AG04449 (cell line): ENCODE results near the gene MANF.
A peak's percentile ranks its signal among the peaks of the same experiment; 100 is the strongest.
"Not testable (repeated sequence)": the region's sequence is repeated elsewhere in the genome, so short reads cannot be mapped to it uniquely, and the experiment has no call there.

Source experiments
- CTCF ChIA-PET: fragments of 350-600 bp; formaldehyde crosslinking; extraction: SDS; loops from one replicate; lab custom pipeline; 2021; ENCODE audit warnings: antibody characterized with exemption; lab: Yijun Ruan, JAX
- POLR2A ChIA-PET: fragments of 400-600, 350-600 bp; formaldehyde crosslinking; extraction: SDS; loops from one replicate; lab custom pipeline; 2020; ENCODE audit warnings: antibody characterized with exemption, inconsistent platforms; lab: Yijun Ruan, JAX
- DNase-seq: peaks from one replicate; pipeline ENCODE4 v3.0.0-alpha.2; 2010; ENCODE audit warnings: low read depth, low spot score
- H3K4me3 ChIP-seq: 2 replicates; pipeline ENCODE4 v1.5.1; 2011; ENCODE audit warnings: low read depth, mild to moderate bottlenecking, control low read depth, low read length
- CTCF ChIP-seq: IDR thresholded peaks from one replicate; pipeline ENCODE4 v1.5.1; 2011; ENCODE audit warnings: mild to moderate bottlenecking, moderate library complexity, low read length, control low read depth, inconsistent platforms; ENCODE audit not compliant: insufficient read depth; ENCODE audit errors: missing control alignments

MANF gene

GRCh38 chr3:51361746-51362145, 23.3 kb upstream of the MANF start:
- H3K4me3 ChIP-seq = no peak overlapping the region
- ChIA-PET POLR2A (no interaction called here), CTCF (interaction anchor here (1.0 to 3.0 kb wide), 4 partner anchors 9 to 389 kb away, joined by 3 to 11 read pairs (median 4); no protein-coding TSS in a partner anchor)
- no peak for TF ChIP-seq CTCF
- no peak for DNase-seq

GRCh38 chr3:51362476-51362875, 22.6 kb upstream of the MANF start:
- CTCF ChIA-PET = interaction anchor here (1.2 to 3.0 kb wide), 2 partner anchors 9 to 12 kb away, joined by 3 to 11 read pairs; no protein-coding TSS in a partner anchor
- no peak for TF ChIP-seq CTCF
- DNase-seq = no peak
- POLR2A ChIA-PET = no interaction called here
- H3K4me3 ChIP-seq = no peak overlapping the region

- H3K4me3 ChIP-seq, POLR2A ChIA-PET, DNase-seq: not testable (repeated sequence)
- CTCF ChIA-PET = interaction anchor here (1.3 to 15.6 kb wide), 4 partner anchors 99 to 753 kb away, joined by 3 to 284 read pairs (median 50); partner anchors contain the start of gene MAPKAPK3
Observed at GRCh38 chr3:51368276-51368675, 16.8 kb upstream of the MANF start.

- ChIA-PET POLR2A (interaction anchor here (1.0 kb wide), 1 partner anchor 13 kb away, joined by 4 read pairs; the partner anchor contains the start of gene MANF), CTCF (interaction anchor here (0.6 to 15.6 kb wide), 21 partner anchors 9 to 863 kb away, joined by 3 to 284 read pairs (median 5); partner anchors contain the start of gene MAPKAPK3)
- peak; percentile 29 for DNase-seq
- TF ChIP-seq CTCF = peak; percentile 70
- H3K4me3 ChIP-seq = no peak overlapping the region
Observed at GRCh38 chr3:51371943-51372557, 13.0 kb upstream of the MANF start.

- no peak for TF ChIP-seq CTCF
- CTCF ChIA-PET = interaction anchor here (1.4 to 15.6 kb wide), 6 partner anchors 9 to 759 kb away, joined by 3 to 284 read pairs (median 12); partner anchors contain the start of gene MAPKAPK3
- no peak overlapping the region for H3K4me3 ChIP-seq
- POLR2A ChIA-PET = no interaction called here
- DNase-seq = no peak
Observed at GRCh38 chr3:51373658-51374421, 11.3 kb upstream of the MANF start.

- CTCF ChIA-PET = interaction anchor here (1.0 to 15.6 kb wide), 2 partner anchors 274 to 404 kb away, joined by 3 to 284 read pairs; no protein-coding TSS in a partner anchor
- H3K4me3 ChIP-seq = no peak overlapping the region
- DNase-seq = no peak
- POLR2A ChIA-PET = no interaction called here
- no peak for TF ChIP-seq CTCF
Observed at GRCh38 chr3:51374456-51374855, 10.6 kb upstream of the MANF start.
